Body of pancreas (tissue), 4 donors: ENCODE measurements around the gene KIAA1217.

Source experiments
- CTCF ChIP-seq, 7 experiments: fragments of 450-650 bp in 4 of 7; fragments of 200-600 bp in 3 of 7; sonication (generic) in 3 of 7; IDR thresholded peaks; one replicate each; pipeline ENCODE4 v1.5.1; 2016 to 2019; ENCODE audit warnings: antibody characterized with exemption in 7 of 7
- POLR2A ChIP-seq, 3 donors: fragments of 450-650 bp; IDR thresholded peaks; one replicate each; pipeline ENCODE4 v1.6.1; 2016; ENCODE audit warnings: antibody characterized with exemption in 3 of 3, mild to moderate bottlenecking in 2 of 3

- TF ChIP-seq CTCF (IDR thresholded peaks at IDR 0.05) (no peak), POLR2A (IDR thresholded peaks at IDR 0.05) (peak in 1 of 3 donors; percentile 24)
These were observed 256.4 kb downstream of the KIAA1217 start for GRCh38 chr10:24465124-24465874.
